Endometrial microvascular endothelial cells (primary cell): ENCODE results near the gene CACNA2D4. TPM values are rescaled to one million over a fixed set of nuclear protein-coding genes. Genes with fewer than 3 reads are reported as not detected.

Experiments used
- in situ Hi-C: cut with HindIII; loops from 2 replicates; pipeline ENCODE4 v1.10.0; 2017; ENCODE audit warnings: low sequenced_read_pairs, low pct_unique_long_range_greater_than_20kb; ENCODE audit errors: inconsistent ontology term
- total RNA-seq: library from RNA; depleted of rRNA; stranded (reverse); fragments of >200 nt; gene quantifications from one replicate; pipeline ENCODE4 v1.2.3, GENCODE V29; 2015; ENCODE audit errors: inconsistent ontology term

CACNA2D4 gene
- total RNA-seq, 1 donor from 2014 or later, result not detected

GRCh38 chr12:1857821-1858220, 60.6 kb downstream of the CACNA2D4 start:
- in situ Hi-C loops, result no loop called here

- in situ Hi-C loops, result no loop called here
Measured at GRCh38 chr12:1857086-1857485, 61.4 kb downstream of the CACNA2D4 start.

- in situ Hi-C loops, result no loop called here
Measured at GRCh38 chr12:1855241-1855640, 63.2 kb downstream of the CACNA2D4 start.

GRCh38 chr12:1853716-1854115, 64.7 kb downstream of the CACNA2D4 start:
- in situ Hi-C loops, result no loop called here

- in situ Hi-C loops, result no loop called here
Measured at GRCh38 chr12:1852076-1852475, 66.4 kb downstream of the CACNA2D4 start.

GRCh38 chr12:1851151-1851701, 67.2 kb downstream of the CACNA2D4 start:
- in situ Hi-C loops, result no loop called here

GRCh38 chr12:1848745-1849144, 69.7 kb downstream of the CACNA2D4 start:
- in situ Hi-C loops, result no loop called here

GRCh38 chr12:1848146-1848545, 70.3 kb downstream of the CACNA2D4 start:
- in situ Hi-C loops, result no loop called here

GRCh38 chr12:1847411-1847810, 71.0 kb downstream of the CACNA2D4 start:
- in situ Hi-C loops, result no loop called here

GRCh38 chr12:1846421-1847405, 71.7 kb downstream of the CACNA2D4 start:
- in situ Hi-C loops, result no loop called here

- in situ Hi-C loops, result no loop called here
Measured at GRCh38 chr12:1845886-1846285, 72.6 kb downstream of the CACNA2D4 start.

- in situ Hi-C loops, result no loop called here
Measured at GRCh38 chr12:1845427-1845826, 73.0 kb downstream of the CACNA2D4 start.

GRCh38 chr12:1844661-1845409, 73.6 kb downstream of the CACNA2D4 start:
- in situ Hi-C loops, result no loop called here

- in situ Hi-C loops, result no loop called here
Measured at GRCh38 chr12:1844223-1844622, 74.2 kb downstream of the CACNA2D4 start.

GRCh38 chr12:1843641-1844005, 74.8 kb downstream of the CACNA2D4 start:
- in situ Hi-C loops, result no loop called here

- in situ Hi-C loops, result no loop called here
Measured at GRCh38 chr12:1842905-1843640, 75.4 kb downstream of the CACNA2D4 start.

- in situ Hi-C loops, result no loop called here
Measured at GRCh38 chr12:1842183-1842904, 76.1 kb downstream of the CACNA2D4 start.

- in situ Hi-C loops, result no loop called here
Measured at GRCh38 chr12:1841586-1842182, 76.8 kb downstream of the CACNA2D4 start.
